Neural cell (in vitro differentiated cells): ENCODE measurements around the gene CR1. TPM values are rescaled to one million over a fixed set of nuclear protein-coding genes. Genes with fewer than 3 reads are reported as not detected.

ENCODE experiments used
- H2AFZ ChIP-seq: fragments of 200-600, 300-800 bp; sonication (generic), shearing (Covaris generic); 2 replicates; pipeline ENCODE4 v1.6.0; 2014; ENCODE audit warnings: low read depth, mild to moderate bottlenecking, antibody characterized with exemption, low read length, moderate library complexity
- H3F3A ChIP-seq: fragments of 200-600 bp; shearing (Covaris generic); 2 replicates; pipeline ENCODE4 v1.6.1; 2016; ENCODE audit warnings: mild to moderate bottlenecking, moderate library complexity, mixed read lengths, antibody characterized with exemption, low read length; ENCODE audit not compliant: insufficient read depth, poor library complexity, severe bottlenecking
- H3K27ac ChIP-seq: fragments of 200-600, 300-800 bp; sonication (generic), shearing (Covaris generic); 2 replicates; pipeline ENCODE4 v1.5.1; 2014; ENCODE audit warnings: mild to moderate bottlenecking, low read length, moderate library complexity
- H3K27me3 ChIP-seq: fragments of 300-800, 200-600 bp; sonication (generic), shearing (Covaris generic); 2 replicates; pipeline ENCODE4 v1.6.0; 2014; ENCODE audit warnings: mild to moderate bottlenecking, low read depth, low read length, moderate library complexity; ENCODE audit not compliant: insufficient read depth
- H3K36me3 ChIP-seq: fragments of 300-800, 200-600 bp; sonication (generic), shearing (Covaris generic); 2 replicates; pipeline ENCODE4 v1.5.1; 2014; ENCODE audit warnings: mild to moderate bottlenecking, antibody characterized with exemption, low read length, moderate library complexity; ENCODE audit not compliant: insufficient read depth
- H3K4me2 ChIP-seq: fragments of 300-800, 200-600 bp; sonication (generic), shearing (Covaris generic); 2 replicates; pipeline ENCODE4 v1.6.0; 2014; ENCODE audit warnings: mild to moderate bottlenecking, low read length
- H3K4me3 ChIP-seq: fragments of 300-800, 200-600 bp; sonication (generic), shearing (Covaris generic); 2 replicates; pipeline ENCODE4 v1.5.1; 2014; ENCODE audit warnings: mild to moderate bottlenecking, low read length, moderate library complexity
- H3K79me2 ChIP-seq: fragments of 200-600 bp; shearing (Covaris generic); replicated peaks from 2 replicates; pipeline ENCODE4 v1.6.0; 2014; ENCODE audit warnings: mild to moderate bottlenecking, low read length, moderate library complexity; ENCODE audit not compliant: insufficient read depth
- H3K9ac ChIP-seq: fragments of 300-800, 200-600 bp; sonication (generic), shearing (Covaris generic); 2 replicates; pipeline ENCODE4 v1.6.1; 2016; ENCODE audit warnings: mild to moderate bottlenecking, low read length, mixed read lengths
- H3K9me2 ChIP-seq: fragments of 200-600 bp; shearing (Covaris generic); 2 replicates; pipeline ENCODE4 v1.6.1; 2016; ENCODE audit warnings: mild to moderate bottlenecking, low read length, mixed read lengths; ENCODE audit not compliant: insufficient read depth
- H3K9me3 ChIP-seq: fragments of 200-600, 300-800 bp; sonication (generic), shearing (Covaris generic); 2 replicates; pipeline ENCODE4 v1.6.1; 2016; ENCODE audit warnings: mild to moderate bottlenecking, mixed run types, low read length, moderate library complexity, mixed read lengths
- H4K20me1 ChIP-seq: fragments of 200-600 bp; shearing (Covaris generic); 2 replicates; pipeline ENCODE4 v1.6.1; 2016; ENCODE audit warnings: mild to moderate bottlenecking, mixed run types; ENCODE audit not compliant: insufficient read depth
- EP300 ChIP-seq: fragments of 450-650 bp; conservative IDR thresholded peaks from 2 replicates; pipeline ENCODE4 v1.6.1; 2014; ENCODE audit warnings: antibody characterized with exemption, mild to moderate bottlenecking, moderate library complexity; ENCODE audit not compliant: poor library complexity, severe bottlenecking
- EZH2 ChIP-seq: fragments of 200-600, 300-800 bp; shearing (Covaris generic), sonication (generic); IDR thresholded peaks from 2 replicates; pipeline ENCODE4 v1.6.1; 2014; ENCODE audit warnings: antibody characterized with exemption, low read length, borderline replicate concordance, mild to moderate bottlenecking; ENCODE audit not compliant: insufficient read depth, poor library complexity, severe bottlenecking
- MXI1 ChIP-seq: fragments of 450-650 bp; conservative IDR thresholded peaks from 2 replicates; pipeline ENCODE4 v1.6.1; 2014; ENCODE audit warnings: antibody characterized with exemption, mild to moderate bottlenecking; ENCODE audit not compliant: poor library complexity, severe bottlenecking
- POLR2AphosphoS5 ChIP-seq: IDR thresholded peaks from 2 replicates; pipeline ENCODE4 v1.6.1; 2012
- RAD21 ChIP-seq: fragments of 450-650 bp; conservative IDR thresholded peaks from 2 replicates; pipeline ENCODE4 v1.6.1; 2014; ENCODE audit warnings: antibody characterized with exemption, mild to moderate bottlenecking, moderate library complexity
- SMC3 ChIP-seq: fragments of 450-650 bp; conservative IDR thresholded peaks from 2 replicates; pipeline ENCODE4 v1.6.1; 2014; ENCODE audit warnings: antibody characterized with exemption, mild to moderate bottlenecking, moderate library complexity; ENCODE audit not compliant: poor library complexity
- TAF1 ChIP-seq: IDR thresholded peaks from 2 replicates; pipeline ENCODE4 v1.6.1; 2012; ENCODE audit warnings: low read depth
- polyA plus RNA-seq: library from polyadenylated mRNA; depleted of rRNA; stranded (reverse); fragments of >200 nt; gene quantifications from 2 replicates; pipeline ENCODE4 v1.2.3, GENCODE V29; 2014
- TF ChIP-seq, protein P1 (sequence below): fragments of 450-650 bp; IDR thresholded peaks from 2 replicates; pipeline ENCODE4 v1.5.1; 2014; ENCODE audit warnings: antibody characterized with exemption, mild to moderate bottlenecking, moderate library complexity; ENCODE audit not compliant: poor library complexity, severe bottlenecking
- TF ChIP-seq, protein P2 (sequence below): IDR thresholded peaks from 2 replicates; pipeline ENCODE4 v1.6.1; 2012; ENCODE audit warnings: borderline replicate concordance

Gene CR1
- polyA plus RNA-seq, 1 donor from 2014 or later: not detected

DNA sequence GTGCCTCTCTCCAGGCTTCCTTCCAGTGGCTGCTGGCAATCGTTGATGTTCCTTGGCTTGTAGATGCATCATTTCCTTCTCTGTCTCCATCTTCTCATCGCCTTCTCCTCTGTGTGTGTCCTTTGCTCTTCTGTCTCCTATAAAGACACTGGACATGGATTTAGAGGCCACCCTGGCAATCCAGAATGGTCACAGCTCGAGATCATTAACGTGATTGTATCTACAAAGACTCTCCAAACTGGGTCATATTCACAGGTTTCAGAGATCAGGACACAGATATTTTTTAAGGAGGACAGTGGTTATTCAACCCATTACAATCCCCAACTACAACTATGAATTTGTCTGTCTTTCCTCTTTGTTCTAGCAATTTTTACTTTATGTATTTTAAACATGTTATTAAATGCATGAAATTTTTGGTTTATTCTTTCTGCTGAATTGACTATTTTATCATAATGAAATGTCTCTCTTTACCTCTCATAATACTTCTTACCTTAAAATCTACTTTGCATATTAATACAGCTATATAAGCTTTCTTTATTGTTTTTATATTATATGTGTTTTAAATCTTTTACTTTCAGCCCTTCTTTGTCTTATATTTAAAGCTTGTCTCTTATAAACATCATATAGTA, 22.8 kb downstream of the CR1 start:
- Histone ChIP-seq H3F3A (no peaks in the 10 kb centered on the region), H3K9ac (no peak overlapping the region), H3K27me3 (no peaks in the 10 kb centered on the region), H3K4me3 (no peak overlapping the region), H3K4me2 (no peak overlapping the region), H3K9me3 (no peaks in the 10 kb centered on the region), H4K20me1 (no peaks in the 10 kb centered on the region), H3K36me3 (no peaks in the 10 kb centered on the region), H3K79me2 (no peaks in the 10 kb centered on the region), H2AFZ (no peak overlapping the region), H3K9me2 (no peaks in the 10 kb centered on the region), H3K27ac (no peak overlapping the region)
- no peak for TF ChIP-seq TAF1
- TF ChIP-seq SMC3: no peak
- no peak for TF ChIP-seq EP300
- no peak for TF ChIP-seq EZH2
- no peak for TF ChIP-seq MXI1
- TF ChIP-seq, protein P1, sequence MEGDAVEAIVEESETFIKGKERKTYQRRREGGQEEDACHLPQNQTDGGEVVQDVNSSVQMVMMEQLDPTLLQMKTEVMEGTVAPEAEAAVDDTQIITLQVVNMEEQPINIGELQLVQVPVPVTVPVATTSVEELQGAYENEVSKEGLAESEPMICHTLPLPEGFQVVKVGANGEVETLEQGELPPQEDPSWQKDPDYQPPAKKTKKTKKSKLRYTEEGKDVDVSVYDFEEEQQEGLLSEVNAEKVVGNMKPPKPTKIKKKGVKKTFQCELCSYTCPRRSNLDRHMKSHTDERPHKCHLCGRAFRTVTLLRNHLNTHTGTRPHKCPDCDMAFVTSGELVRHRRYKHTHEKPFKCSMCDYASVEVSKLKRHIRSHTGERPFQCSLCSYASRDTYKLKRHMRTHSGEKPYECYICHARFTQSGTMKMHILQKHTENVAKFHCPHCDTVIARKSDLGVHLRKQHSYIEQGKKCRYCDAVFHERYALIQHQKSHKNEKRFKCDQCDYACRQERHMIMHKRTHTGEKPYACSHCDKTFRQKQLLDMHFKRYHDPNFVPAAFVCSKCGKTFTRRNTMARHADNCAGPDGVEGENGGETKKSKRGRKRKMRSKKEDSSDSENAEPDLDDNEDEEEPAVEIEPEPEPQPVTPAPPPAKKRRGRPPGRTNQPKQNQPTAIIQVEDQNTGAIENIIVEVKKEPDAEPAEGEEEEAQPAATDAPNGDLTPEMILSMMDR: no peak
- TF ChIP-seq, protein P2, sequence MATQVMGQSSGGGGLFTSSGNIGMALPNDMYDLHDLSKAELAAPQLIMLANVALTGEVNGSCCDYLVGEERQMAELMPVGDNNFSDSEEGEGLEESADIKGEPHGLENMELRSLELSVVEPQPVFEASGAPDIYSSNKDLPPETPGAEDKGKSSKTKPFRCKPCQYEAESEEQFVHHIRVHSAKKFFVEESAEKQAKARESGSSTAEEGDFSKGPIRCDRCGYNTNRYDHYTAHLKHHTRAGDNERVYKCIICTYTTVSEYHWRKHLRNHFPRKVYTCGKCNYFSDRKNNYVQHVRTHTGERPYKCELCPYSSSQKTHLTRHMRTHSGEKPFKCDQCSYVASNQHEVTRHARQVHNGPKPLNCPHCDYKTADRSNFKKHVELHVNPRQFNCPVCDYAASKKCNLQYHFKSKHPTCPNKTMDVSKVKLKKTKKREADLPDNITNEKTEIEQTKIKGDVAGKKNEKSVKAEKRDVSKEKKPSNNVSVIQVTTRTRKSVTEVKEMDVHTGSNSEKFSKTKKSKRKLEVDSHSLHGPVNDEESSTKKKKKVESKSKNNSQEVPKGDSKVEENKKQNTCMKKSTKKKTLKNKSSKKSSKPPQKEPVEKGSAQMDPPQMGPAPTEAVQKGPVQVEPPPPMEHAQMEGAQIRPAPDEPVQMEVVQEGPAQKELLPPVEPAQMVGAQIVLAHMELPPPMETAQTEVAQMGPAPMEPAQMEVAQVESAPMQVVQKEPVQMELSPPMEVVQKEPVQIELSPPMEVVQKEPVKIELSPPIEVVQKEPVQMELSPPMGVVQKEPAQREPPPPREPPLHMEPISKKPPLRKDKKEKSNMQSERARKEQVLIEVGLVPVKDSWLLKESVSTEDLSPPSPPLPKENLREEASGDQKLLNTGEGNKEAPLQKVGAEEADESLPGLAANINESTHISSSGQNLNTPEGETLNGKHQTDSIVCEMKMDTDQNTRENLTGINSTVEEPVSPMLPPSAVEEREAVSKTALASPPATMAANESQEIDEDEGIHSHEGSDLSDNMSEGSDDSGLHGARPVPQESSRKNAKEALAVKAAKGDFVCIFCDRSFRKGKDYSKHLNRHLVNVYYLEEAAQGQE: no peak
- TF ChIP-seq POLR2AphosphoS5: no peak
- TF ChIP-seq RAD21: no peak

DNA sequence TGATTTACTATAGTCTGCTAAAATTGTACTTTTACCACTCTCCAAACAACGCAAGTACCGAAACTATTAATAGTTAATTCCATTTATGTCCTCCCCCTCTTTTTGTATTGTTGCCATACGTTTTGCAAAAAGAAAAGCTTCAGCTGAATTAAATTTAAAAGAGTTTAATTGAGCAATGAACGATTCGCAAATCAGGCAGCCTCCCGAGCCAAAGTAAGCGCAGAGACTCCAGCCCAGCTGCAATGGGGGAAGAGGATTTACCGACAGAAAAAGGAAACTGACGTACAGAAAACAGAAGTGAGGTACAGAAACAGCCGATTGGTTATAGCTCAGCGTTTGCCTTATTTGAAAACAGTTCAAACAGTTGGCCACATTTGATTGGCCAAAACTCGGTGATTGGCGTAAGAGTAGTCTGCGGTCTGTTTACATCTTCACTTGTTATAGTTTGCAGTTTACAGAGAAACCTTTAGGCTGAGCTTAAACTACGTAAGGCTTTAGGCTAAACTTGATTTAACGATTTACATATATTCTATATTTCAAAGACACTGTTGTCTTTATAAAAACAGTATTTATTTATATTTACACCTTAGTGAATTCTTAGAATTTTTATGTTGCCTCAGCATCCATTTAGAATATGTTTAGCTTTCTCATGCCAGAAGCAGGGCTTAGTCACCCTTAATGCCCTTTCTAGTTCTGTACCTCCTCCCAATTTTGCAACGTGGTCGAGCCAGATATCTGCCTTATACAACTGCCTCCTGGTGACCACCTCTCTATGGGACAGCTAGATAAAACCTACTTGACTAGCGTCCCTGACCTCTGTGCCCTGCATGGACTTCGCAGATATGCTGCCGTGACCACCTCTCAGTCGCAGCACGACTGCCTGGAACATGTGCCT, 23.8 kb downstream of the CR1 start:
- TF ChIP-seq TAF1: no peak
- TF ChIP-seq RAD21: no peak
- no peak for TF ChIP-seq SMC3
- TF ChIP-seq, protein P1: no peak
- TF ChIP-seq EZH2: no peak
- TF ChIP-seq EP300: no peak
- TF ChIP-seq, protein P2: no peak
- no peak for TF ChIP-seq MXI1
- TF ChIP-seq POLR2AphosphoS5: no peak
- Histone ChIP-seq H3K27me3 (no peaks in the 10 kb centered on the region), H3K79me2 (no peaks in the 10 kb centered on the region), H3F3A (no peaks in the 10 kb centered on the region), H3K36me3 (no peaks in the 10 kb centered on the region), H3K4me3 (no peak overlapping the region), H2AFZ (no peak overlapping the region), H3K4me2 (no peak overlapping the region), H3K9me3 (no peaks in the 10 kb centered on the region), H3K9me2 (no peaks in the 10 kb centered on the region), H3K9ac (no peak overlapping the region), H3K27ac (no peak overlapping the region), H4K20me1 (no peaks in the 10 kb centered on the region)
